Measurements from ENCODE around the gene SLC25A27.

Gene SLC25A27

GRCh38 chr6:46657642-46658041 is 4.9 kb downstream of the SLC25A27 start:
- TF ChIP-seq JUND (IDR thresholded peaks at IDR 0.05; ENCODE audit: low read depth): no peak
- no peak for DNase-seq (ENCODE audit: low read depth in 1 of 2, low spot score in 1 of 2)
- in situ Hi-C loops (cut with HindIII; ENCODE audit: low pct_unique_long_range_greater_than_20kb, low sequenced_read_pairs): no loop called here

- no peak for DNase-seq (ENCODE audit: low read depth in 1 of 2, low spot score in 1 of 2)
- in situ Hi-C loops (cut with HindIII; ENCODE audit: low pct_unique_long_range_greater_than_20kb, low sequenced_read_pairs): no loop called here
Measured at GRCh38 chr6:46661483-46661882, 8.7 kb downstream of the SLC25A27 start.

DNA sequence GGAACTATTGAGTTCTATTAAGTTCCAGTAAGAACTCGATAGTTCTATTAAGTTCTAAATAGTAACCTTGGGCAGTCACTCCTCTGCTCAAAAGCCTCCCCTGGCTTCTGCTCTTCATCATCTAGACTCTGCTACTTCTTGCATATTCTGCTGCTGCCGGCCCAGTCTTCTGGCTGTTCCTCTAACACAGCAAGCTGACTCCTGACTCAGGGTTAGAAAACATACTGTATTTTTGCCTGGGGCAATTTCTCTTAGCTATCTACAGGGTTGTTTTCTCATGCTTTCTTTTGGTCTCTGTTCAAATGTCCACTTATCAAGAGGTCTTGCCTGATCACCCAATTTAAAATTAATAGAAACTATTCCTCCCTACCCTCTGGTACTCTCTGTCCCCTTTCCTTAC is 14.6 kb downstream of the SLC25A27 start:
- DNase-seq (ENCODE audit: low read depth in 1 of 2, low spot score in 1 of 2): no peak
- in situ Hi-C loops (cut with HindIII; ENCODE audit: low pct_unique_long_range_greater_than_20kb, low sequenced_read_pairs): no loop called here
- TF ChIP-seq JUND (IDR thresholded peaks at IDR 0.05; ENCODE audit: low read depth): no peak

More at GRCh38 chr6:46661483-46661882, 8.7 kb downstream of the SLC25A27 start:
- TF ChIP-seq JUND (IDR thresholded peaks at IDR 0.05; ENCODE audit: low read depth): no peak

GRCh38 chr6:46674410-46674809 is 21.6 kb downstream of the SLC25A27 start:
- no peak for DNase-seq (ENCODE audit: low read depth in 1 of 2, low spot score in 1 of 2)
- in situ Hi-C loops (cut with HindIII; ENCODE audit: low pct_unique_long_range_greater_than_20kb, low sequenced_read_pairs): no loop called here
- no peak for TF ChIP-seq JUND (IDR thresholded peaks at IDR 0.05; ENCODE audit: low read depth)

- TF ChIP-seq JUND (IDR thresholded peaks at IDR 0.05; ENCODE audit: low read depth): no peak
- in situ Hi-C loops (cut with HindIII; ENCODE audit: low pct_unique_long_range_greater_than_20kb, low sequenced_read_pairs): no loop called here
- no peak for DNase-seq (ENCODE audit: low read depth in 1 of 2, low spot score in 1 of 2)
Measured at GRCh38 chr6:46676604-46677313, 24.0 kb downstream of the SLC25A27 start.

GRCh38 chr6:46677314-46677654 is 24.5 kb downstream of the SLC25A27 start:
- no peak for TF ChIP-seq JUND (IDR thresholded peaks at IDR 0.05; ENCODE audit: low read depth)
- DNase-seq (ENCODE audit: low read depth in 1 of 2, low spot score in 1 of 2): no peak
- in situ Hi-C loops (cut with HindIII; ENCODE audit: low pct_unique_long_range_greater_than_20kb, low sequenced_read_pairs): no loop called here

GRCh38 chr6:46684771-46685170 is 32.0 kb downstream of the SLC25A27 start:
- in situ Hi-C loops (cut with HindIII; ENCODE audit: low pct_unique_long_range_greater_than_20kb, low sequenced_read_pairs): no loop called here
- no peak for DNase-seq (ENCODE audit: low read depth in 1 of 2, low spot score in 1 of 2)
- no peak for TF ChIP-seq JUND (IDR thresholded peaks at IDR 0.05; ENCODE audit: low read depth)

DNA sequence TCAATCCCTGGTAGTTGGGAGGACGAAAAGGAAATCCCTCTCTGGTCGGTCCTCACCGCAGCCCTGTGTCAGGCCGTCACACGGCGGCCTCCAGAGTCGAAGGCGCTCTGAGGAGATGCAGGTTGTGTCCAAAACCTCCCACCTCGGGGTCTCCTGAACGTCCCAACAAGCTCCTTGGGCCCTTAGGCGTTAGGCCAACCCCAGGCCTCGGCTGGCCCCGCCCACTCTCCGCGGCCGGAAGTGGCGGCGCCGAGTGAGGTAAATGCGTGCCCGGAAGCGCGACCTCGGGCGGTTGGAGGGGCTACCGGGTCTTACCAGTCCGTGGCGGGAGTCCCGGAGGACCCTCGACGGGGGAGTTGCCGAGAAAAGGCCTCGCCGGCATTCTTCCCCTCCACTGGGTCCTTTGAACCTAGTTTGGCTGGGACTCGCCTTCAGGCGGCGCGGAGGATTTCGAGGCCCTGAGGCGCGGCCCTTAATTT is 34.9 kb downstream of the SLC25A27 start, which contains the start of gene TDRD6:
TDRD6 (plus strand) TSS at position 267 of the 479 bp plus-strand sequence. CDS start 244 bp downstream, outside the sequence.
- no peak for TF ChIP-seq JUND (IDR thresholded peaks at IDR 0.05; ENCODE audit: low read depth)
- in situ Hi-C loops (cut with HindIII; ENCODE audit: low pct_unique_long_range_greater_than_20kb, low sequenced_read_pairs): no loop called here
- no peak for DNase-seq (ENCODE audit: low read depth in 1 of 2, low spot score in 1 of 2)

- in situ Hi-C loops (cut with HindIII; ENCODE audit: low pct_unique_long_range_greater_than_20kb, low sequenced_read_pairs): no loop called here
- no peak for DNase-seq (ENCODE audit: low read depth in 1 of 2, low spot score in 1 of 2)
- TF ChIP-seq JUND (IDR thresholded peaks at IDR 0.05; ENCODE audit: low read depth): no peak
Measured at GRCh38 chr6:46688117-46688965, 35.6 kb downstream of the SLC25A27 start.

GRCh38 chr6:46688966-46689335 is 36.2 kb downstream of the SLC25A27 start:
- in situ Hi-C loops (cut with HindIII; ENCODE audit: low pct_unique_long_range_greater_than_20kb, low sequenced_read_pairs): no loop called here
- TF ChIP-seq JUND (IDR thresholded peaks at IDR 0.05; ENCODE audit: low read depth): no peak
- DNase-seq (ENCODE audit: low read depth in 1 of 2, low spot score in 1 of 2): no peak

DNA sequence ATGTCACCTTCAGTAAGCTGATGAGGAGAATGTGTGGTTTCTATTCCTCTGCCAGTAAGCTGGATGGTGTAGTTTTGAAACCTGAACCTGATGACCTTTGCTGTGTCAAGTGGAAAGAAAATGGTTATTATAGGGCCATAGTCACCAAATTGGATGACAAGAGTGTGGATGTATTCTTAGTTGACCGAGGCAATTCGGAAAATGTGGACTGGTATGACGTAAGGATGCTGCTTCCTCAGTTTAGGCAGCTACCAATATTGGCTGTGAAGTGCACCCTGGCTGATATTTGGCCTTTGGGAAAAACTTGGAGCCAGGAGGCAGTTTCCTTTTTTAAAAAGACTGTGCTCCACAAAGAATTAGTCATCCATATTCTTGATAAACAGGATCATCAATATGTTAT is 36.9 kb downstream of the SLC25A27 start:
- TF ChIP-seq JUND (IDR thresholded peaks at IDR 0.05; ENCODE audit: low read depth): no peak
- DNase-seq (ENCODE audit: low read depth in 1 of 2, low spot score in 1 of 2): no peak
- in situ Hi-C loops (cut with HindIII; ENCODE audit: low pct_unique_long_range_greater_than_20kb, low sequenced_read_pairs): no loop called here

DNA sequence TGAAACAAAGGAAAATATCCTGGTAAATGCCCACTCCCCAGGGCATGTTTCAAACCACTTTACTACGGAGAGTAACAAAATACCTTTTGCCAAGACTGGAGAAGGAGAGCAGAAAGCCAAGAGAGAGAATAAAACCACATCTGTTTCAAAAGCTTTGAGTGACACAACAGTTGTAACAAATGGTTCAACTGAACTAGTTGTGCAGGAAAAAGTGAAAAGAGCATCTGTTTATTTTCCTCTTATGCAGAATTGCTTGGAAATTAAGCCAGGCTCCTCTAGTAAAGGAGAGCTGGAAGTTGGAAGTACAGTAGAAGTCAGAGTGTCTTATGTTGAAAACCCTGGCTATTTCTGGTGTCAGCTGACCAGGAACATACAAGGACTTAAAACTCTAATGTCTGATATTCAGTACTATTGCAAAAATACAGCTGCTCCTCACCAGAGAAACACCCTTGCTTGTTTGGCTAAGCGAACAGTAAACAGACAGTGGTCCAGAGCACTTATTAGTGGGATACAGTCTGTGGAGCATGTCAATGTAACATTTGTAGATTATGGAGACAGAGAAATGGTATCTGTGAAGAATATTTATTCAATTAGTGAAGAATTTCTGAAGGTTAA is 37.5 kb downstream of the SLC25A27 start:
- TF ChIP-seq JUND (IDR thresholded peaks at IDR 0.05; ENCODE audit: low read depth): no peak
- in situ Hi-C loops (cut with HindIII; ENCODE audit: low pct_unique_long_range_greater_than_20kb, low sequenced_read_pairs): no loop called here

More for the DNA sequence above, 37.5 kb downstream of the SLC25A27 start:
- DNase-seq (ENCODE audit: low read depth in 1 of 2, low spot score in 1 of 2): no peak
